ENCODE results near the gene MGA.

GRCh38 chr15:41630616-41631217, 29.5 kb upstream of the MGA start:
- TF ChIP-seq CTCF (IDR thresholded peaks at IDR 0.05; ENCODE audit: poor library complexity) (no peak), EZH2phosphoT487 (IDR thresholded peaks at IDR 0.05; ENCODE audit: low read depth, severe bottlenecking, unreplicated experiment) (no peak)

All from hepatocyte (in vitro differentiated cells).